GM12801 (cell line): ENCODE results near the gene FNIP1.

Source experiments
- CTCF ChIP-seq: IDR thresholded peaks from one replicate; pipeline ENCODE4 v1.5.1; 2011; ENCODE audit warnings: control low read depth; ENCODE audit not compliant: insufficient read length; ENCODE audit errors: extremely low read depth

FNIP1 gene

GRCh38 chr5:131716650-131717049, 80.2 kb downstream of the FNIP1 start:
- no peak for TF ChIP-seq CTCF

GRCh38 chr5:131710391-131710790, 86.4 kb downstream of the FNIP1 start:
- TF ChIP-seq CTCF: no peak

- TF ChIP-seq CTCF: no peak
Measured at GRCh38 chr5:131709043-131709442, 87.8 kb downstream of the FNIP1 start.

- no peak for TF ChIP-seq CTCF
Measured at GRCh38 chr5:131706281-131706680, 90.5 kb downstream of the FNIP1 start.

GRCh38 chr5:131694926-131695325, 101.9 kb downstream of the FNIP1 start:
- no peak for TF ChIP-seq CTCF

- TF ChIP-seq CTCF: no peak
Measured at GRCh38 chr5:131693894-131694293, 102.9 kb downstream of the FNIP1 start.

GRCh38 chr5:131685516-131686171, 111.2 kb downstream of the FNIP1 start:
- TF ChIP-seq CTCF: no peak
